GM21619 (cell line): Measurements from ENCODE around the gene ADAT1.
A peak's percentile ranks its signal among the peaks of the same experiment; 100 is the strongest.

Experiments used
- ATAC-seq: cut with Tn5 transposase; IDR thresholded peaks from one replicate; pipeline ENCODE4 v1.9.1; 2021; ENCODE audit not compliant: unreplicated experiment

Gene ADAT1, protein sequence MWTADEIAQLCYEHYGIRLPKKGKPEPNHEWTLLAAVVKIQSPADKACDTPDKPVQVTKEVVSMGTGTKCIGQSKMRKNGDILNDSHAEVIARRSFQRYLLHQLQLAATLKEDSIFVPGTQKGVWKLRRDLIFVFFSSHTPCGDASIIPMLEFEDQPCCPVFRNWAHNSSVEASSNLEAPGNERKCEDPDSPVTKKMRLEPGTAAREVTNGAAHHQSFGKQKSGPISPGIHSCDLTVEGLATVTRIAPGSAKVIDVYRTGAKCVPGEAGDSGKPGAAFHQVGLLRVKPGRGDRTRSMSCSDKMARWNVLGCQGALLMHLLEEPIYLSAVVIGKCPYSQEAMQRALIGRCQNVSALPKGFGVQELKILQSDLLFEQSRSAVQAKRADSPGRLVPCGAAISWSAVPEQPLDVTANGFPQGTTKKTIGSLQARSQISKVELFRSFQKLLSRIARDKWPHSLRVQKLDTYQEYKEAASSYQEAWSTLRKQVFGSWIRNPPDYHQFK

DNA sequence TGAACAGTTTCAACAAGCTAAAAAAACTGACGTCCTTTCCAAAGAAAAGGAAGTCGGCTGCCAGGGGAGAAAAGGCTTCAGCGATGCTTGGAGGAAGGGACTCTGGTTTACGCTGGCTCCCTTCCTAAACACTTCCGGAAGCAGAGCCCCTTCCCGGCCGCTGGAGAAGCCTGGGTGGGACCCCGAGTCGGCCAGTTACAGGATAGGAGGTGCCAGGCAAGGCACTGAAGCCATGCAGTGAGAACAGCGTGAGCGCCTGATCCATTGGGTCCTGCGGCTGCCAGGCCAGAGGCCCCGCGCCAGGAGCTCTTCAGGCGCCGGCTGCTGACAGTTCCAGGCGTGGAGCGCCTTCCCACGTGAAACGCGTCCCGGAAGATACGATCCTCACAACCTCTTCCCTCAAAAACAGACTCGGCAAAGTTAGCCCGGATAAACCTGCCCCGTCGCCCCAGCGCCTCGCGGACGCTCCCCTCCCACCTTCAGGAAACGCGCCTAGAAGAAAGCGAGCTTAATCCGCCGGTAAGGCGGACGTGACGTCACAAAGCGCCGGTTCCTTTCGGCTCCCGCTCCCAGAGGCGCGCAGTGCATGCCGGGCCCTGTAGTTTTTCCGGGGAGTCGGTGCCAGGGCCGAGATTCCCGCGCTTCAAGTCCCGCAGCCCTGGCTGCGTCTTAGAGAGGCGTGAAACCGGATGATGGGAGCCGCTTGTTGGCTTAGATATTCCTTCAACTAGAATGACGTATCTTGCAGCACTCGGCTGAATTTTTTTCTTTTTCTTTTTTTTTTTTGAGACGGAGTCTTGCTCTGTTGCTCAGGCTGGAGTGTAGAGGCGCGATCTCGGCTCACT lies at the start of gene ADAT1:
TSS of gene ADAT1 (minus strand) at position 521 of the 845 bp plus-strand sequence. CDS start 2,482 bp downstream, outside the sequence.
- ATAC-seq: peak; percentile 97

DNA sequence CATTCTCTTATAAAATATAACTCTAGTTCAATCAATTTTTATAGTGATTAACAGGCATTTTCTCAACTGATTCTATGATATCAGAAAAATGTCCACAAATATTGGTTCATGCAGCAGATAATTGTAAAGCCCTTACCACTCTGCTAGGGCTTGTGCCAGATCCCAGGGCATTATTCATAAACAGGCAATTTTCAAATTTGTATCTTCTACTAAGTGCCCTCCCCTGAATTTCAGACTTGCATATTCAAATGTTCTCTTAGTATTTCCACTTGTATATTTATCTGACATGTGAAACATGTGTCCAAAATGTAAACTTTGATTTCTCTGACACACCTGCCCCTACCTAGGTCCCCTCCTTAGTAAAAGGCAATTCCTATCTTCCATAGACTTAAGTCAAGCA lies 44.4 kb upstream of the ADAT1 start:
- ATAC-seq: no peak

DNA sequence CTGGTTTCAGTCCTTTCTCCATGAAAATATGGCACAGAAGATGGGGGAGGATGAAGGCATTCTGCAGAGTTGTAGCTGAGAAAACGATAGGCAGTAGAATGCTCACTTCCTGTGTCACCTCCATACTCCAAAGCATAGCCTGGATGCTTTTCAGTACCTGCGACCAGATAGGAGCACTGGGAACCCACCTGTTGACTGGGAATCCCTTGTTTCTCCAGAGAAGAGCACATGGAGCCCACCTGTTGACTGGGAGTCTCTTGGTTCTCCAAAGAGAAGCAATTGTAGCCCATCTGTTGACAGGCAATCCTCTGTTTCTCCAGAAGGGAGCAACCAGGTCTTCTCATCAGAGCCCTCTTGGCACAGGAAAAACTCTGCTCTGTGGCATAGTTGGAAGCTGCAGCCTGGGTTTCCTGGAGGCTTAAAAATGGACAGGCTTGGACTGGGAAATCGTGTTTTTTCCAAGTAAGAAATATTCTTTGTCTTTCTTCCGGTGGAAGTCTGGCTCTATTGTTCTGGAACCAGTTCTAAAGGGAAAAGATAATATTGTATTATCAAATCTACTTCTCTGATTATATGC lies 37.7 kb upstream of the ADAT1 start:
- ATAC-seq: no peak

DNA sequence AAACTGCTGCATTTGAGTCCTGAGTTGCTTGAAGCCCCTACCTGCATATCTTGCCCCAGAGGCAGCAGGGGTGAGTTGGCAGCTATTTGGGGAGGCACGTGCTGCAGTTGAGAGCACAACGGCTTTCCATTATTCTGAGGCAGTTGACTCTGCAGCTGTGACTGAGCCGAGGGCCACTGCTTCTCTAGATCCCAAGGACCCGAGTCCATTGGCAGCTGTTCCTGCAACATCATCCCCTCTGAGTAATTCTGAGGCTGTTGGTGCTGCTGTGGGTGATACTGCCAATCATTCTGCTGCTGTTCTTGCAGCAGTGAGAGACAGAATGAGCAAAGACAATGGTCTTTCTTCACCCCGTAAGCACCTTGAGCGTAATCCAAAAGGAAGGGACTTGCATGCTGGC lies 37.2 kb upstream of the ADAT1 start:
- no peak for ATAC-seq

DNA sequence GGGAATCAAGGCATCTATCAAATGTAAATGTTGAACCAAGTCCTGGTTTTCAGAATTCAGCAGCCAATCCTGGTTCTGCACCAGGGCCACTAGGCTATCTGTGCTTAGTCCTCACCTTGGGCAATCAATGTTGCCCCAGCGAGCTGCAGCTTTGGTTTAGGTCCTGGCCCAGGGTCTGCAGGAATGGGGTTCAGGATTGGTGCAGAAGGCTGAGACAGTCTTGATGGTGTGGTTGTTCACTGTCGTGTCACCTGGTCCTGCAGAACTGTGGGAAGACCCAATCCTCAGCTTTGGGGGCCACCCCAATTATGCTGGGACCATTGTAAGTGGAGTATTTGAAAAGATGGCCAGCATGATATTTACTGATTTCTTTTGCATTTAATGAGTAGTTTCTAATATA lies 35.1 kb upstream of the ADAT1 start:
- ATAC-seq: no peak

DNA sequence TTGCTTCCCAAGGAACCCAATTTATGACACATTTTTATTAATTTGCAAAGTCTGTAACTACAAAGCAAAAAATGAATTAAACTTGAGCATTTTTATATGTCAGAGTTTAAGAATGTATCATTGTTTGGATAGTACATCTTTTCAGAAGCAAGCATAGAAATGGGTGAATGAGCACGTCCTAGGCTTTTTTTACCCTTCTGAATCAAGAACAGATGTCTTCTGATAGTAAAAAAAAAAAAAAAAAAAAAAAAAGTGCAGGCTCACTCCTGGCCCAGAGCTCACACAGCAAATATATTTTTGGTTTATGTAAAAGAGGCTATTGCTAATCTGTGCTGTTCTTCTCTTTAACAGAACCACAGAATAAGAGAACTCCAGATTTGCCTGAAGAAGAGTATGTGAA lies 30.8 kb upstream of the ADAT1 start:
- no peak for ATAC-seq

DNA sequence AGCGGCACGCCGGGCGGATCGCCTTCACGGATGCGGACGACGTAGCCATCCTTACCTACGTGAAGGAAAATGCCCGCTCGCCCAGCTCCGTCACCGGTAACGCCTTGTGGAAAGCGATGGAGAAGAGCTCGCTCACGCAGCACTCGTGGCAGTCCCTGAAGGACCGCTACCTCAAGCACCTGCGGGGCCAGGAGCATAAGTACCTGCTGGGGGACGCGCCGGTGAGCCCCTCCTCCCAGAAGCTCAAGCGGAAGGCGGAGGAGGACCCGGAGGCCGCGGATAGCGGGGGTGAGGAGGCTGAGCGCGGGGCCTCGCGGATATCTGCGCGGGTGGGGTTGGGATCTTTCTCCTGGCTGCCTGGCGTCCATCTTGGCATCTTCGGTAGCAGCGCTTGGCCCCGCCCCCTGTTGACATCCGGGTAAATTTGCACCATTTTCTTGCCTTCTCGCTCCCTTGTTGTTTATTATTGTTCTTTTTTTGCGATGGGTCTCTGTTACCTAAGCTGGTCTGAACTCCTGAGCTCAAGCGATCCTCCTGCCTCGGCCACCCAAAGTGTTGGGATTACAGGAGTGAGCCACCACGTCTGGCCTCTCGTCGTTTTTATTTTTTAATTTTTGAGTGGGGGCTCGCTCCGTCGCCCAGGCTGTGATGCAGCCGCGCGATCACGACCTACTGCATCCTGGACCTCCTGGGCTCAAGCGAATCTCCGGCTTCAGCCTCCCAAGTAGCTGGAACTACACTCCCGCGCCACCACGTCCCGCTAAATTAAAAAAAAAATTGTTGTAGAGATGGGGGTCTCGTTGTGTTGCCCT lies 25.4 kb upstream of the ADAT1 start:
- ATAC-seq: peak; percentile 32

DNA sequence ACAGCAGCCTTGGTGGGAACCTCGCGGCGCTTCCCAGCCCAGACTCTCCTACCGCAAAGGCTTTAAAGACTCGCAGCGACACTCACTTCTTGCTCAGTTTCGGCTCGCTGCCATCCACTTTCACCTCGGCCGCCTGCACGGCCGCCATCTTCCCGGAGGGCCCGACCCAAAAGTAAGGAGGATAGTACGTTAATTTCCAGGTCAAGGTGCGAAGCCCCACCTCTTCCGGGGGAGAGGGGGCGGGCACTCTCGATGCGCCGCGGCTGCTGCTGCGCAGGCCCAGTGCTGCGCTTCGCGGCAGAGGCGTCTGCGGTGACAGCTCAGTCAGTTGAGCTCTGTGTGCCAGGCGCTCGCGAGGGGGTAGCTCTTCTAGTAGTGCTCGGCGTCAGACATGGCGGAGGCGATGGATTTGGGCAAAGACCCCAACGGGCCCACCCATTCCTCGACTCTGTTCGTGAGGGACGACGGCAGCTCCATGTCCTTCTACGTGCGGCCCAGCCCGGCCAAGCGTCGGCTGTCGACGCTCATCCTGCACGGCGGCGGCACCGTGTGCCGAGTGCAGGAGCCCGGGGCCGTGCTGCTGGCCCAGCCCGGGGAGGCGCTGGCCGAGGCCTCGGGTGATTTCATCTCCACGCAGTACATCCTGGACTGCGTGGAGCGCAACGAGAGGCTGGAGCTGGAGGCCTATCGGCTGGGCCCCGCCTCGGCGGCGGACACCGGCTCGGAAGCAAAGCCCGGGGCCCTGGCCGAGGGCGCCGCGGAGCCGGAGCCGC lies 24.6 kb upstream of the ADAT1 start, which contains the start of the genes KARS1 and TERF2IP:
TSS of gene KARS1 (minus strand) at position 174 of the 773 bp plus-strand sequence. CDS start at position 148, 26 bp downstream.
TSS of gene TERF2IP (plus strand) at position 282 of the 773 bp plus-strand sequence. CDS start at position 392, 110 bp downstream.
- ATAC-seq: peak; percentile 82

DNA sequence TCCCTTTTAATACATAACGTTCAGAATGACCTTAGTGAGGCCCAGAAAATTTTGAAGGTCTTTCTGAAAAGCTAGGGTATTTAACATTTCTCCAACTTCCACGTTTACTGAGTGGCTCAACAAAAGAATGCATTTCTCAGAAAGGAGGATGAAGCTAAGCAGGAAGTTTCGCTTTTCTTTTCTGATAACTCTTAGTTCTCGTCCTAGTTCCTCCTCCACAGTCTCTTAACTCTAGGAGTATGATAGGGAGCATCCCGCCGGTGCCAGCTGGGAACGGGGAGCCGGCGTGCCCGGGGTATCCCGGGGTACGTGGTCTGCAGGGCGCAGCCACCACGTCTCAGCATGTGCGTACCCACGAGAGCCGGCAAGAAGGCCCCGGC lies 24.0 kb upstream of the ADAT1 start:
- peak; percentile 15 for ATAC-seq

DNA sequence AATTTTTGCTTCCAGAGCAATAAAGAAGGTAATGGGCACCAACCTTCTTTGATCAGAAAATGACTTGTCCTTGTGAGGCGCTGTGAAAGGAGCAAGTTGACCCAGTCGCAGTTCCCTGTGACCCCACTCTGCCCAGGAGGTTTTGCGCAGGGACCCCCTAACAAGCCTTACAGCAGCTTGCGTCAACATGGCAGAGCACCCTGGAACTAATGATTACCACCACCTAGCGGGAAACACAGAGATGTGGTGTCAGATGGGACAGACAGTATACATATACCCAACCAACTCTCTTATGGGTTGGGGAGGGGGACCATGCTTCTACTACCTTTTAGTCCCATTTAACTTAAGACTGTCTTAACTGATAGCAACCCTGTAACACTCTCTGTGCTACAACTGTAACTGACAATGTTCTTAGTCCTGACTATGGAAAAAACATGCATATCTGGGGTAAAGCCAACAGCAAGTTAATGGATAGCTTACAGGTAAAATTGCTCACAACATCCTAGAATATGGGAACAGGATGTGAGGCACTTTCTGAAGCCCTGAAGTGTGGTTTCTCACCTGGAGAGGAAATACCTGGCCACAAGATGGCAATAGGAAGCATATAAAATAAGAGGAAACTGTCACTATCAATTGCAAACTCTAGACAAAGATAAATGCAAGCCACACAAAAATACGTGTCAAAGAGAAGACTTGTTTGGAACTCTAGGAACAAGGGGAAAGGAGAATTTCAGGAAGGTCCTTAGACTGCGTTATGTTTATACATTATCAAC lies 21.3 kb upstream of the ADAT1 start:
- ATAC-seq: no peak

DNA sequence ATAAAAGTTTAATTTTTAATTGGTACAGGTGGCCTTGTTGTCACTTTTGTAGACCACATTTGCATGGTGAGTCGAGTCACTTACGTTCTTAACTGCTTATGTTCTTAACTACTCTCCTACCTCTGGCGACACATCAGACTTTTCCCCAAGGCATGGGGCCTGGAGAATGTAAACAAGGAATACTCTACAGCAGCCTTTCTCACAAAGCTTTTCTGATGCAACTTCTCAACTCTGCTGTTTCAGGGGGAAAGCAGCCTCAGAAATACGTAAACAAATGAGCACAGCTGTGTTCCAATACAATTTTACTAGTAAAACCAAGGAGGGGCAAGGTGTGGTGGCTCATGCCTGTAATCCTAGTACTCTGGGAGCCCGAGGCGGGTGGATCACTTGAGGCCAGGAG lies 17.5 kb upstream of the ADAT1 start:
- no peak for ATAC-seq

DNA sequence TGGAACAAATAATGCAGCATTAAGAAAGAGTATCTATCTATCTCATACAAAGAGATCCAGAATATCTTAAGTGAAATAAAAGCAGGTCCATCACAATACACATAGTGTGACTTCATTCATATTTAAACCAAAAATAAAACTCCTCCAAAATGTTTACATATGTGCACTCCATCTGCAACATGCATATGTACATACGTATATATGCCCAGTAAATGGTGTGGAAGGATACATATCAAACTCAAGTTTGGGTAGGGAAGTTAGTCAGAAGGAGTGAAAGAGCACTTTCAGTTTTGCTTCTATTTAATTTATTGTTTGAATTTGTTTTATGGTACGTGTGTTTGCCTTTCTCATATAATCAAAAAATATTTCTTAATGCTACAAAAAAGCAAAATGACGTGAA lies 12.0 kb upstream of the ADAT1 start:
- ATAC-seq: no peak

DNA sequence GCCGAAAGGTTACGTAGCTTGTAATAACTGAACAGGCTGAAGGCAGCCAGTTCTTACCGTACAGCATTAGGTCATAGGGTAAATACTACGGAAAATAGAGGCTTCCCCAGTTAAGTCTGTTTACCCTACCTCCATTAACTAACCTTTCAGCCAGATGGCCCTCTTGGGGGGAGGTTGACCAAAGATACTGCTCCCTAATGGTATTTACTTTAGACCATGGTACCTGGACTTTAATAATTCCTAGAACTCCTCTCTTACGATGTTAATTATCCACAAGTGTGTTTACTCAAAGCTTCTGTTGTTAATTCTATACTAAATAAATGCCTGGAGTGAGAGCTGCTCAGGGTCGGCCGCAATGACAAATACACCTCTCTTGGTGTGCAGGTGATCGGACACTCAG lies 9.8 kb upstream of the ADAT1 start:
- ATAC-seq: no peak

DNA sequence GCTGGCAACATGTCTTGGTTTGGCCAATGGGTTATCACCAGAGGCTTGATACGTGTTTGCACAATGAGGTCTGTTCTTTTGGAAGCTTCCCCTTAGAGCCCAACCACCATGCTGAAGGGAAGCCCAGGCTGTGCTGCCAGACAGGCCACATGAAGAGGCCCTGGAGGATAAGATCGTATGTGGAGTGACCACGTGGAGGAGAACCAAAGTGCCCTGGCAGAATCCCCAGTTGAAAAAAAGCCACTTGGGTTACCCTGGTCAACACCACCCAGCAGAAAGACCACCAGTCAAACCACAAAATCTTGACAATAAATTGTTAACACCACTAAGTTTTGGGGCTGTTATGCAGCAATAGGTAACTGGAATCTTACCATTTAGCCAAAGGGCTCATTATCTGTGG lies 7.0 kb upstream of the ADAT1 start:
- ATAC-seq: no peak

DNA sequence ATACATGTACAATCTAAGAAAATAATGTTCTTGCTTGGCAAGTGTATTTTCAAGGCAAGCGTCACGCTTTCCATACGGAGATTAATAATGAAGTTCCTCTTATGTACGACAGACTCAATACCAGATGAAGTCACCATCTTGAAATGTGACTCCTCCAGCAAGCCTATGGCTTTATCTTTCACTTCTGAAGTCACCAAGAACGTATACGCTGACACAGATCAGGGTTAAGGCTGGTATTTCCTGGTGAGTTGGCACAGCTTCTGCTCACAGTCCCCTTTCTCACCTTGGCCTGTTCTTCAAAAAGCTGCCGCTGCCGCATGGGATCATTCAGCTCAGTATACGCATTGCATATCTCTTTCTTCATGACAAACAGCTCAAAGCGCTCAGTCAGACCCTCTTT lies 6.1 kb upstream of the ADAT1 start:
- ATAC-seq: no peak

DNA sequence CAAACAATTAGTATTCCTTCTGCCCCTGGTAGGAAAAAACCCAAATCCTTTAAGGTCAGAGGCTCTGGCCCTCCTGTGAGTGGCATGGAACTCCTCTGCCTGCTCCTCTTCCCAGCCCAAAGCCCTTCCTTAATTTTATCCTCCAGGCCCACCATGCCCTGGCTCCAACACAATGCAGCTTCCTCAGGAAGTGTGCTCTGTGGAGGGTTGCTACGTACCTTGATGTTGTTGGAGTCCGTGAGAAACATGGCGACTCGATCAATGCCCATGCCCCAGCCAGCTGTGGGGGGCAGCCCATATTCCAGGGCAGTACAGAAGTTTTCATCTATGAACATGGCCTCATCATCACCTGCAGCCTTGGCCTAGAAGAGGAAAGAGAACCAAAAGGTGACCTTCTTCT lies 5.3 kb upstream of the ADAT1 start:
- ATAC-seq: no peak

DNA sequence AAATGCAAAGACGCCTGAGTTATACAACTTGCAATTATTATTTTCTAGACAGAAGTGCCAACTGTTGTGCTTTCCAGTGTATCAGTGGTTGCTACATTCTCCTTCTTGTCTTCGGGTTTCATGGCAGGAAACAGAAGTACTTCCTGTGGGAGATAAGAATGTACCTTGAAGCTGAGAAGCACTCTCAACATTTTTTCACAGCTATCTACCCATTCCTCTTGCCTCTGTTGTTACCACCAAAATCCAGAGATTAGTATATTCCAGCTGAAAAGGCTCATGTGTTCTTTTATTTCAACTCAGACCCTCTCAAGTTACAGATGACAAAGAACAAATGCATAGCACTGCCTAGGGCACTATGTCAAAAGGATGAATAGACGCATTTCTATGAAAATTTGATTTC lies 4.8 kb upstream of the ADAT1 start:
- ATAC-seq: no peak

DNA sequence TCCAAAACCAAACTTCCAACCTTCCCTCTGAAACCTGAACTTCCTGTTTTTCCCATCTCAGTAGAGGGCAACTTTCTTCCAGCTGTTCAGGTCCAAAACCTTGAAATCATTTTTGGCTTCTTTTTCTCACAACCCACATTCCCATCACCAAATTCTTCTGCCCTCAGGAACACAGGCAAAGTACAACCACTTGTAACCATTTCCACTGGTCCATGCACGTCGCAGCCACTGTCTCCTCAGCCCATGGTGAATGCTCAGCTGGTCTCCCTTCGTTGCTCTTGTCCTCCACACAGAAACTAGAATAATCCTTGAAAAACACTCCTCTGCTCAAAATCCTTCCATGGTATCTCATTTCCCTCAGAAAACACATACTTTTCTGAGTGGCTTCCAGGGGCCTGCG lies 3.7 kb upstream of the ADAT1 start:
- no peak for ATAC-seq

DNA sequence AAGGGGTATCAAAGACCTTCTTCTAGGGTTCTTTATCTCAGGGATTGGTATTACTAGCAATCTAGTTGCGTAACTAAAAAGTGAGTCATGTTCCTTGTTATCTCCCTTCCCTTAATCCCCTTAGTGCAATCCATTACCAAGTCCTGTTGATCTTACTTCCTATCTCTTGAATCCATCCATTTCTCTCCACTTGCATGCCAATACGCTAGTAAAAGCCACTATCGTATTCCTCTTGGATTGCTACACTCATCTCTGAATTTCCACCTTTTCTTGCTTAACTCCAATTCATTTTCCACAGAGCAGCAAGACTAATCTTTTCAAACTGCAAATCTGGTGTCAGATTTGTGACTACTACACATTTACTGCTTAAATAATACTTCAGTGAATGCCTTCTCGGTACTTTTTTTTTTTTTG lies 1.8 kb upstream of the ADAT1 start:
- ATAC-seq: no peak
